Body of pancreas (tissue), 4 donors: ENCODE results near the gene CLHC1. TPM values are rescaled to one million over a fixed set of nuclear protein-coding genes. Genes with fewer than 3 reads are reported as not detected.
A peak's percentile ranks its signal among the peaks of the same experiment; 100 is the strongest.

Source experiments
- ATAC-seq: fragments of 150-250 bp; one replicate; pipeline ENCODE4 v1.9.1; 2016
- DNase-seq, 4 donors: peaks; one replicate each; pipeline ENCODE4 v3.0.0-alpha.2; 2019
- H3K27ac ChIP-seq, 4 donors: fragments of 200-600 bp; sonication (generic); 1 replicate in 3 of 4; 2 replicates in 1 of 4; pipeline versions ENCODE4 v1.5.1 to v1.6.1; 2016 to 2019; ENCODE audit warnings: mild to moderate bottlenecking in 1 of 4, mixed read lengths in 1 of 4, moderate library complexity in 1 of 4
- H3K27me3 ChIP-seq, 2 donors: fragments of 200-600 bp; sonication (generic); one replicate each; pipeline ENCODE4 v1.6.0; 2016; ENCODE audit warnings: mild to moderate bottlenecking in 1 of 2
- H3K36me3 ChIP-seq, 2 donors: fragments of 200-600 bp; sonication (generic); replicated peaks in 1 of 2; 2 replicates each; pipeline ENCODE4 v1.5.1; 2016; ENCODE audit warnings: low read depth in 2 of 2; ENCODE audit not compliant: insufficient read depth in 1 of 2
- H3K4me1 ChIP-seq: fragments of 200-600 bp; sonication (generic); one replicate; pipeline ENCODE4 v1.6.0; 2016
- H3K4me3 ChIP-seq, 2 donors: fragments of 200-600 bp; sonication (generic); 1 replicate in 1 of 2; 2 replicates in 1 of 2; pipeline ENCODE4 v1.5.1; 2016 to 2019
- H3K9me3 ChIP-seq, 3 donors: fragments of 200-600 bp; sonication (generic); 1 replicate in 2 of 3; 2 replicates in 1 of 3; pipeline ENCODE4 v1.5.1; 2016
- POLR2A ChIP-seq, 3 donors: fragments of 450-650 bp; IDR thresholded peaks; one replicate each; pipeline ENCODE4 v1.6.1; 2016; ENCODE audit warnings: antibody characterized with exemption in 3 of 3, mild to moderate bottlenecking in 2 of 3
- WGBS, 2 donors: methylation state at CpG; one replicate each; pipeline ENCODE4 v1.1.5; 2017; 5-methylcytosine and 5-hydroxymethylcytosine counted together
- intact Hi-C: fragments of 100-400 bp; cut with DNase I; formaldehyde crosslinking; loops from one replicate; pipeline ENCODE4 v1.15.1; 2023
- total RNA-seq, 2 donors: library from RNA; depleted of rRNA; stranded (reverse); fragments of >200 nt; gene quantifications; one replicate each; pipeline ENCODE4 v1.1.0, GENCODE V29; 2016
- TF ChIP-seq, protein P1 (sequence below), 7 experiments: fragments of 450-650 bp in 4 of 7; fragments of 200-600 bp in 3 of 7; sonication (generic) in 3 of 7; IDR thresholded peaks; one replicate each; pipeline ENCODE4 v1.5.1; 2016 to 2019; ENCODE audit warnings: antibody characterized with exemption in 7 of 7

CLHC1 gene
- total RNA-seq, 2 donors from 2014 or later, result 3.3 to 19.7 TPM

DNA sequence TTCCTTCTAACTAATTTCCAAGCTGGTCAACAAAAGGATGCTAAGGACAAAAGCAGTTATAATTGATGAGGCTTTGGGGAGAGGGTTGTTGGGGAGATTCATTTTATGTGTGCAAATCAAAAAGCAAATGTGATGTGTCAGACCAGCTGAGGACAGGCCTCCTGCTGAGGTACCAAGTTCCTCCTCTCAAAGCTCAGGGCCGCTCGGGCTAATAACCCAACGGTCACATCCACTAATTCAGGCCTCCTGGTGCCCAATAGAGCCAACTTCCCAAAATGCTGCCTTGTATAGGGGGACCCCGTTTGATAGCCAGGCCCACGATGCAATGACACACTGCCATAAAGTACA, 93.2 kb downstream of the CLHC1 start:
- H3K36me3 ChIP-seq, result no peaks in the 10 kb centered on the region
- no peak for TF ChIP-seq POLR2A (IDR thresholded peaks at IDR 0.05)
- TF ChIP-seq, protein P1, sequence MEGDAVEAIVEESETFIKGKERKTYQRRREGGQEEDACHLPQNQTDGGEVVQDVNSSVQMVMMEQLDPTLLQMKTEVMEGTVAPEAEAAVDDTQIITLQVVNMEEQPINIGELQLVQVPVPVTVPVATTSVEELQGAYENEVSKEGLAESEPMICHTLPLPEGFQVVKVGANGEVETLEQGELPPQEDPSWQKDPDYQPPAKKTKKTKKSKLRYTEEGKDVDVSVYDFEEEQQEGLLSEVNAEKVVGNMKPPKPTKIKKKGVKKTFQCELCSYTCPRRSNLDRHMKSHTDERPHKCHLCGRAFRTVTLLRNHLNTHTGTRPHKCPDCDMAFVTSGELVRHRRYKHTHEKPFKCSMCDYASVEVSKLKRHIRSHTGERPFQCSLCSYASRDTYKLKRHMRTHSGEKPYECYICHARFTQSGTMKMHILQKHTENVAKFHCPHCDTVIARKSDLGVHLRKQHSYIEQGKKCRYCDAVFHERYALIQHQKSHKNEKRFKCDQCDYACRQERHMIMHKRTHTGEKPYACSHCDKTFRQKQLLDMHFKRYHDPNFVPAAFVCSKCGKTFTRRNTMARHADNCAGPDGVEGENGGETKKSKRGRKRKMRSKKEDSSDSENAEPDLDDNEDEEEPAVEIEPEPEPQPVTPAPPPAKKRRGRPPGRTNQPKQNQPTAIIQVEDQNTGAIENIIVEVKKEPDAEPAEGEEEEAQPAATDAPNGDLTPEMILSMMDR (IDR thresholded peaks at IDR 0.05), result no peak
- no peak overlapping the region for H3K27ac ChIP-seq
- H3K4me1 ChIP-seq, result peaks cover 22% of the 10 kb centered on the region
- ATAC-seq (no peak), DNase-seq (no peak)
- H3K4me3 ChIP-seq, result no peak overlapping the region
- no peaks in the 10 kb centered on the region for H3K27me3 ChIP-seq
- intact Hi-C loops, result no loop called here
- no peaks in the 10 kb centered on the region for H3K9me3 ChIP-seq
- 84 to 91% methylated on average over 5 of the region's 5 CpGs for WGBS, 2 donors

- TF ChIP-seq POLR2A (IDR thresholded peaks at IDR 0.05), result no peak
- TF ChIP-seq, protein P1 (IDR thresholded peaks at IDR 0.05), result no peak
These were observed 93.8 kb downstream of the CLHC1 start for GRCh38 chr2:55138014-55138881.

DNA sequence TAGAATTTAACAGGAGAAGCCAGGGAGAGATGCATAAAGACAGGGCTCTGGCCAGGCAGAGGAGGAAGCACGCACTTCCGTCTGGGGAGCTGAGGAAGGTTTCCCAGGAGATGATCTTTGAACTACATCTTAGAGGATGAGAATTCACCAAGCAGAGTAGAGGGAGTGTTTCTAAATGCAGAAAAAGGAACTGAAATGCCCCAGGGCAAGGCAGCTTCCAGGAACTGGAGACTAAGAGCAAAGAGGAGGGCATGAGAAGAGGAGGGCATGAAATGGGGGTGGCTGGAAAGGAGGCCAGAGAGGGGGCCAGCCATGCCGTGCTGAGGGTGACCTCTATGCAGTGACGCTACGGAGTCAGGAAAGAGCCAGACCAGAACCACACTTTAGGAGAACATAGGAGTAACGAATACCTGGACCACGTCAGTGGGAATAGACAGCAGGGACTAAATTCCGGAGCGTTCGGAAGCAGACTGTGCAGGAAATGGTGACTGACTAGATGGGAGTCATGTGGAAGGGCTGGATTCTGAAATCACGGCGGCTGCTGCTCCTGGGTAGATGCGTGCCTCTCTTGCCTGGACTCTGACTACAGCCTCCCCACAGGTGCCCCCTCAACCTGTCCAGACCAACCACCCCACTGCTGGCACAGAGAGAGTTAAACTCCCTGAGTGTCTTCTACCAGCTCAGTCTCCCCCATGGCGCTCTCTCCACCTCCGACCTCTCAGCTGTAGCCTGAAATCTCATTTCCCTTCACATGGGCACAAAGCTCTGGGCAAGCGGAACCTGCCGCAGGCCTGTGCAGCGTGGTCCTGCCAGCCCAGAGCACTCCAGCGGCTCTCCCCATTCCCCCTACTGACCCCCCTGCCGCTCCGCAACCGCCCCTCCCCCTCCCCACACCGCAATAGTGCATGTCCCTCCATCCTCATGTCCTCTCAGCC, 94.8 kb downstream of the CLHC1 start:
- peaks cover 17% of the 10 kb centered on the region for H3K4me1 ChIP-seq
- H3K27ac ChIP-seq, result peak overlapping the region in 1 of 4 donors; percentile 5
- ATAC-seq (no peak), DNase-seq (peak in 1 of 4 donors; percentile 32)
- WGBS, 2 donors, result 68 to 83% methylated on average over 21 to 23 of the region's 23 CpGs
- intact Hi-C loops, result no loop called here
- TF ChIP-seq POLR2A (IDR thresholded peaks at IDR 0.05), result no peak
- TF ChIP-seq, protein P1 (IDR thresholded peaks at IDR 0.05), result no peak
- no peak overlapping the region for H3K4me3 ChIP-seq
- H3K9me3 ChIP-seq, result no peaks in the 10 kb centered on the region
- no peaks in the 10 kb centered on the region for H3K27me3 ChIP-seq
- H3K36me3 ChIP-seq, result no peaks in the 10 kb centered on the region

More at GRCh38 chr2:55138014-55138881, 93.8 kb downstream of the CLHC1 start:
- H3K9me3 ChIP-seq, result no peaks in the 10 kb centered on the region
- intact Hi-C loops, result no loop called here
- peaks cover 22% of the 10 kb centered on the region for H3K4me1 ChIP-seq
- no peak overlapping the region for H3K27ac ChIP-seq
- no peak for ATAC-seq
- H3K27me3 ChIP-seq, result no peaks in the 10 kb centered on the region
- 54 to 67% methylated on average over 12 of the region's 12 CpGs for WGBS, 2 donors
- H3K4me3 ChIP-seq, result no peak overlapping the region
- no peak for DNase-seq
- no peaks in the 10 kb centered on the region for H3K36me3 ChIP-seq

DNA sequence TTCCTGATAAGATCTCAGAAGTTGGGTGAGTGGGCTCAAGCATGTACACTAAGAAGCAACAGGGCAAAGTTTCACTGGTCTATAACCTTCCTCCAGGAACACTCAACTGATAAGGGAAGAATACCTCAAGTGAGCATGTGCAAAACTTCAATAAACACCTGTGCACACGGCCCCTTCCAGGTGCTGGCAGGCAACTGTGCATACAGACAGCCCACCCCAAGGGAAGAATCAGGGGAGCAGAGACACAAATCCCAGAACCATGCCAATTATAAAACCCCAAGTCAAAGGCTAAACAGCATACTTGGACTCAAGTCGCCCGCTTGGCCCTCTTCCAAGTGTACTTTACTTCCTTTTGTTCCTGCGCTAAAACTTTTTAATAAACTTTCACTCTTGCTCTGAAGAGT, 96.0 kb downstream of the CLHC1 start:
- Histone ChIP-seq H3K36me3 (no peaks in the 10 kb centered on the region), H3K4me1 (peaks cover 7% of the 10 kb centered on the region), H3K4me3 (no peak overlapping the region), H3K9me3 (no peaks in the 10 kb centered on the region), H3K27ac (peak overlapping the region in 1 of 4 donors; percentile 0), H3K27me3 (no peaks in the 10 kb centered on the region)
- ATAC-seq (no peak), DNase-seq (peak in 3 of 4 donors; percentile 34 to 43 (median 41))
- intact Hi-C loops, result no loop called here
- no peak for TF ChIP-seq POLR2A (IDR thresholded peaks at IDR 0.05)
- TF ChIP-seq, protein P1 (IDR thresholded peaks at IDR 0.05), result no peak
- WGBS, 2 donors, result 45 to 59% methylated on average over 4 of the region's 4 CpGs
